ENCODE results near the gene VNN1.

DNA sequence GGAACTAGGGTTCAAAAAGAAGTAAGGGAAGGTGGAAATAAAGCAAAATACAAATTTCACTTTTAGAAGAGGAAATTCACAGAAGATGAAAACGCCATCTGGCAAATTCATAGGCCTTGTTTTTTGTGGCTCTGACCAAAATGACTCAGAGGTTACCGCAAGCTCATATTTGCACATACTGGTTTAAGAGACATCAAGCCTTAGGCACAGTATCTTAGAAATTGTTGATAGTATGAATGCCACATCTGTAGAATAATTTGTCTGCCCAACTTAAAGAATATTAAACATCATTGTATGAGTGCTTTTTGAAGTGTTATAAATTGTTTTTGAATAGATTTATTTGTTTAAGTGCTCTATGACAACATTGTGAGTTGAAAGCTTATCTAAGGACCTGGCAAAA lies 65.5 kb downstream of the VNN1 start:
- TF ChIP-seq, protein P1, sequence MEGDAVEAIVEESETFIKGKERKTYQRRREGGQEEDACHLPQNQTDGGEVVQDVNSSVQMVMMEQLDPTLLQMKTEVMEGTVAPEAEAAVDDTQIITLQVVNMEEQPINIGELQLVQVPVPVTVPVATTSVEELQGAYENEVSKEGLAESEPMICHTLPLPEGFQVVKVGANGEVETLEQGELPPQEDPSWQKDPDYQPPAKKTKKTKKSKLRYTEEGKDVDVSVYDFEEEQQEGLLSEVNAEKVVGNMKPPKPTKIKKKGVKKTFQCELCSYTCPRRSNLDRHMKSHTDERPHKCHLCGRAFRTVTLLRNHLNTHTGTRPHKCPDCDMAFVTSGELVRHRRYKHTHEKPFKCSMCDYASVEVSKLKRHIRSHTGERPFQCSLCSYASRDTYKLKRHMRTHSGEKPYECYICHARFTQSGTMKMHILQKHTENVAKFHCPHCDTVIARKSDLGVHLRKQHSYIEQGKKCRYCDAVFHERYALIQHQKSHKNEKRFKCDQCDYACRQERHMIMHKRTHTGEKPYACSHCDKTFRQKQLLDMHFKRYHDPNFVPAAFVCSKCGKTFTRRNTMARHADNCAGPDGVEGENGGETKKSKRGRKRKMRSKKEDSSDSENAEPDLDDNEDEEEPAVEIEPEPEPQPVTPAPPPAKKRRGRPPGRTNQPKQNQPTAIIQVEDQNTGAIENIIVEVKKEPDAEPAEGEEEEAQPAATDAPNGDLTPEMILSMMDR (IDR thresholded peaks at IDR 0.05; ENCODE audit: insufficient read depth, low read length, poor library complexity, severe bottlenecking), result no peak
- TF ChIP-seq EZH2phosphoT487 (conservative IDR thresholded peaks at IDR 0.05; ENCODE audit: low read length), result no peak

All from SU-DHL-6 (cell line).